ENCODE measurements around the gene DNAJC30.

Gene DNAJC30

DNA sequence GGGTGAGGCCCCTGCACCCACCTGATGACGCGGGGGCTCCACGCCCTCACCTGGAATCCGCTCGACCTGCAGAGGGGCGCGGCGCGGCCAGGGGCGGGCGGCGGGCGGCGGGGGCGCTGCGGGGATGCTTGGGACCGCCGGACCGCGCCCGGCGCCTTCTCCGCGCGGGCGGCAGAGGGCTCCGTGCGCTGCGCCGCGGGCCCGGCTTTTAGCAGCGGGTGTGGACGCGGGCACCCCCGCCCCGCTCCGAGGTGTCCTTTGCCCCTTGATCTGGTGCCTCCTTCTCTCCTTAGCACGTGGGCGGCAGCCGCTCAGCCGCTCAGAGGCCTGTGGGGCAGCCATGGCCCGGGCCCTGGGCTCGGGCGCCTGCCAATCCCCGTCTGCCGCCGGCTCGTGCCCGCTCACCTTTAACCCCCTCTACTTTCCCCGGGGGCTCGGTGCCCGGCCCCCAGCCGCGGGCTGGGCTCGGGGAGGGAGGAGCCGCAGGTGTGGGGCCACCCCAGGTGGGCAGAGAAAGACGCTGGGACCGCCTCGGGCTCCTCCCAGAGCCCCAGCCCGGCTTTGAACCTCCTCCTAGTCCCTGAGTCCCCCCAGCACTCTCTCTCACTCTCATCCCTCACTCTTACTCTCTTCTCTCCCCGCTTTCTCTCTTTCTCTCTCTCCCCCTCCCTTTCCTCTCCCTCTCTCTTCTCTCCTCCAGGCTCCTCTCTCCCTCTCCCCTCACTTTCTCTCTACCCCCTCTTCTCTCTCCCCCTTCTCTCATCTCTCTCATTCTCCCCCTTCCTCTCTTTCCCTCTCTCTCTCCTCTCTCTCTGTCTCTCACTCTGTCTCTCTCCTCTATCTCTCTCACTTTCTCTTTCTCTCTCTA lies 35.3 kb downstream of the DNAJC30 start:
- Histone ChIP-seq H3K9me3 (ENCODE audit: insufficient read depth, low read length) (no peaks in the 10 kb centered on the region), H2AFZ (ENCODE audit: low read depth, low read length) (peak overlapping the region; percentile 88), H3K36me3 (replicated peaks; ENCODE audit: low read depth, low read length) (no peaks in the 10 kb centered on the region), H3K9ac (ENCODE audit: low read length) (peak overlapping the region; percentile 63), H4K20me1 (ENCODE audit: insufficient read depth, low read length) (no peaks in the 10 kb centered on the region), H3K4me3 (ENCODE audit: low read length) (peak overlapping the region; percentile 81), H3K4me2 (ENCODE audit: low read length) (peak overlapping the region; percentile 75), H3K27ac (ENCODE audit: low read length) (no peak overlapping the region), H3K27me3 (ENCODE audit: low read depth, low read length) (peaks cover 22% of the 10 kb centered on the region; the same call in 1 of the 2 replicates), H3K4me1 (ENCODE audit: low read length) (peaks cover 22% of the 10 kb centered on the region), H3K79me2 (ENCODE audit: low read length) (no peaks in the 10 kb centered on the region)
- TF ChIP-seq EZH2phosphoT487 (IDR thresholded peaks at IDR 0.05; ENCODE audit: low read depth), result no peak
- TF ChIP-seq, protein P1, sequence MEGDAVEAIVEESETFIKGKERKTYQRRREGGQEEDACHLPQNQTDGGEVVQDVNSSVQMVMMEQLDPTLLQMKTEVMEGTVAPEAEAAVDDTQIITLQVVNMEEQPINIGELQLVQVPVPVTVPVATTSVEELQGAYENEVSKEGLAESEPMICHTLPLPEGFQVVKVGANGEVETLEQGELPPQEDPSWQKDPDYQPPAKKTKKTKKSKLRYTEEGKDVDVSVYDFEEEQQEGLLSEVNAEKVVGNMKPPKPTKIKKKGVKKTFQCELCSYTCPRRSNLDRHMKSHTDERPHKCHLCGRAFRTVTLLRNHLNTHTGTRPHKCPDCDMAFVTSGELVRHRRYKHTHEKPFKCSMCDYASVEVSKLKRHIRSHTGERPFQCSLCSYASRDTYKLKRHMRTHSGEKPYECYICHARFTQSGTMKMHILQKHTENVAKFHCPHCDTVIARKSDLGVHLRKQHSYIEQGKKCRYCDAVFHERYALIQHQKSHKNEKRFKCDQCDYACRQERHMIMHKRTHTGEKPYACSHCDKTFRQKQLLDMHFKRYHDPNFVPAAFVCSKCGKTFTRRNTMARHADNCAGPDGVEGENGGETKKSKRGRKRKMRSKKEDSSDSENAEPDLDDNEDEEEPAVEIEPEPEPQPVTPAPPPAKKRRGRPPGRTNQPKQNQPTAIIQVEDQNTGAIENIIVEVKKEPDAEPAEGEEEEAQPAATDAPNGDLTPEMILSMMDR (IDR thresholded peaks at IDR 0.05; ENCODE audit: low read depth, low read length), result peak; percentile 19

DNA sequence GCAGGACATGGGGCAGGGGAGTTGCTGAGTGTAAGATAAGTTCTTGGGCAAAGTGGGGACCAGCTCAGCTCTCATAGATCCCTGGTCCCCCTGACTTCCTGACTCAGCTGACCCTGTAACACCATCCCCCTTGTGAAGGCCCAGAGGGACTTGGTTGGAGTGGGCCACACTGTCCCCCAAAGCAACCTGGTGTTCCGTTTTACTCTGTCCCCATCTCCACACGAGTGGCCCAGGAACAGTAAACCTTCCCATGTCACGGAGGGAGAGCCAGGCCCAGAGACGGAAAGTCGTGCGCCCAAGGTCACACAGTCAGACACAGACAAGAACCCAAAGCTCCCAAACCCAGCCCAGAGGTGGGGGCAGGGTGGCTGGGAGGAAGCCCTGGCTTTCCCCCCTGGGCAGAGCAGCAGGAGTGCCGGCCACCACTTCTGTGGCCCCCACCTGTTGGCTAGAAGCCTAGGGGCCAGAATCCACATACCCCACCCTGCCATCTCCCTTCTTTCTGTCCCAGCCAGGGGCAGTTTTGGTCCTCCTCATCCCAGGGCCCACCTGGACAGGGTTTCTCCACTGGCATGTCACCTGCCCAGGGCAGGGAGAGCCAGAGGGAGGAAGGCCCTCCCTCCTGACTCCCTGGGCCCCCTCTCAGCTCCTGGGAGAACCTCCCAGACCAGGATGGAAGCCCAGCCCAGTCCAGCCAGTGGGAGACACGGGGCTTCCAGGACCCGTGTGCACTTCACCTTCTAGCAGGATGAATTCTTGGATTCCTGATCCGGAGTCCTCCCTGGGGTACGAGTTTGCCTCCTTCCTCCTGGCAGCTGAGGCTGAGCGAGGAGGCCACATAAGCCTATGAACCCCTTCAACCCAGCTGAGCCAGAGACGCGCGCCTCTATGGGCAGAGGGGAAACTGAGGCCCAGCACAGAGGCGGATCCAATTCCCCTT lies 36.2 kb downstream of the DNAJC30 start:
- H3K79me2 ChIP-seq (ENCODE audit: low read length), result no peaks in the 10 kb centered on the region
- no peaks in the 10 kb centered on the region for H4K20me1 ChIP-seq (ENCODE audit: insufficient read depth, low read length)
- peaks cover 18% of the 10 kb centered on the region; the same call in 1 of the 2 replicates for H3K27me3 ChIP-seq (ENCODE audit: low read depth, low read length)
- H3K9me3 ChIP-seq (ENCODE audit: insufficient read depth, low read length), result no peaks in the 10 kb centered on the region
- TF ChIP-seq, protein P1 (IDR thresholded peaks at IDR 0.05; ENCODE audit: low read depth, low read length), result no peak
- peaks cover 22% of the 10 kb centered on the region for H3K4me1 ChIP-seq (ENCODE audit: low read length)
- H2AFZ ChIP-seq (ENCODE audit: low read depth, low read length), result no peak overlapping the region
- no peak overlapping the region for H3K27ac ChIP-seq (ENCODE audit: low read length)
- peak overlapping the region; percentile 75 for H3K4me2 ChIP-seq (ENCODE audit: low read length)
- no peaks in the 10 kb centered on the region for H3K36me3 ChIP-seq (replicated peaks; ENCODE audit: low read depth, low read length)
- peak overlapping the region; percentile 81 for H3K4me3 ChIP-seq (ENCODE audit: low read length)
- H3K9ac ChIP-seq (ENCODE audit: low read length), result no peak overlapping the region; the same call in 1 of the 2 replicates

DNA sequence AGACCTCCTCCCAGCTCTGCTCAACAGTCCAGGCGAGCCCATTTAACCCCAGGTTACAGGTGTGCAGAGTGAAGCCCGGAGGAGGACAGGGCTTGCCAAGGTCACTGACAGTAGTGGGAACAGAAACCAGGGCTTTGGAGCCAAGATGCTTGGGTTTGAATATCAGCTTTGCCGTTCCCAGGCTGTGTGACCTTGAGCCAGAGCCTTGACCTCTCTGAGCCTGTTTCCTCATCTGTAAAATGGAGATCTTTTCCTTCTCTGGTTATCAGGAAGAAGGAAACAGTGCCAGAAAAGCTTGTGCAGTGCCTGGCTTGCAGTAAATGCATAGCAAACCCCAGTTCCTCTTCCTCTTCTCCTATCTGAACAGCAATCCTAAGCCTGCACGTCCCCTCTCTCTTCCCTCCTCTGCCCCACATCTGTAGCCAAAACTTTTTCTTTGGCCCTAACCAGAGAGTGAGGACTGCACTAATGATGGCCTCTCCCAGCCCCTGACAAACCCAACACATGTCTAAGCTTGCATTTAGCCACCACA lies 37.5 kb downstream of the DNAJC30 start:
- Histone ChIP-seq H3K9me3 (ENCODE audit: insufficient read depth, low read length) (no peaks in the 10 kb centered on the region), H3K4me2 (ENCODE audit: low read length) (peak overlapping the region; percentile 31; the same call in 1 of the 2 replicates), H3K9ac (ENCODE audit: low read length) (no peak overlapping the region), H2AFZ (ENCODE audit: low read depth, low read length) (no peak overlapping the region), H3K27me3 (ENCODE audit: low read depth, low read length) (peaks cover 18% of the 10 kb centered on the region; the same call in 1 of the 2 replicates), H3K4me1 (ENCODE audit: low read length) (peaks cover 22% of the 10 kb centered on the region), H4K20me1 (ENCODE audit: insufficient read depth, low read length) (no peaks in the 10 kb centered on the region), H3K79me2 (ENCODE audit: low read length) (no peaks in the 10 kb centered on the region), H3K36me3 (replicated peaks; ENCODE audit: low read depth, low read length) (no peaks in the 10 kb centered on the region), H3K4me3 (ENCODE audit: low read length) (no peak overlapping the region), H3K27ac (ENCODE audit: low read length) (no peak overlapping the region)
- TF ChIP-seq, protein P1 (IDR thresholded peaks at IDR 0.05; ENCODE audit: low read depth, low read length), result no peak
- TF ChIP-seq EZH2phosphoT487 (IDR thresholded peaks at IDR 0.05; ENCODE audit: low read depth), result no peak

Data from OCI-LY3 (cell line).